Measurements from ENCODE around the gene LAMC3. TPM values are rescaled to one million over a fixed set of nuclear protein-coding genes. Genes with fewer than 3 reads are reported as not detected.

The LAMC3 gene
- total and polyA plus RNA-seq, 2 experiments from 2014 or later, result 29.5 to 43.4 TPM

- Histone ChIP-seq H4K20me1 (ENCODE audit: insufficient read depth, poor library complexity, severe bottlenecking) (no peaks in the 10 kb centered on the region), H3K4me3 (no peak overlapping the region), H3K36me3 (replicated peaks; ENCODE audit: insufficient read depth, low read depth) (no peaks in the 10 kb centered on the region), H2AFZ (no peak overlapping the region), H3K79me2 (no peaks in the 10 kb centered on the region), H3K9me3 (ENCODE audit: low read depth) (no peaks in the 10 kb centered on the region), H3K27ac (no peak overlapping the region), H3K4me2 (no peak overlapping the region), H3K9me2 (replicated peaks; ENCODE audit: insufficient read depth) (no peaks in the 10 kb centered on the region), H3K27me3 (peaks cover 10% of the 10 kb centered on the region), H3K4me1 (ENCODE audit: insufficient read depth) (peaks cover 5% of the 10 kb centered on the region)
- TF ChIP-seq EZH2 (IDR thresholded peaks at IDR 0.05; ENCODE audit: borderline replicate concordance), result no peak
- no peak for TF ChIP-seq CTCF (IDR thresholded peaks at IDR 0.05; ENCODE audit: poor library complexity)
- TF ChIP-seq EZH2phosphoT487 (IDR thresholded peaks at IDR 0.05; ENCODE audit: low read depth, severe bottlenecking, unreplicated experiment), result no peak
- DNase-seq (ENCODE audit: low spot score), result peak; percentile 44
- 60% methylated on average over 15 of the region's 15 CpGs for WGBS (ENCODE audit: low lambda C conversion rate, missing lambda C conversion rate)
These were observed 13.6 kb upstream of the LAMC3 start for GRCh38 chr9:130995086-130996011.

- Histone ChIP-seq H3K79me2 (no peaks in the 10 kb centered on the region), H3K4me2 (no peak overlapping the region), H2AFZ (no peak overlapping the region), H3K4me1 (ENCODE audit: insufficient read depth) (peaks cover 5% of the 10 kb centered on the region), H3K27me3 (peaks cover 10% of the 10 kb centered on the region), H3K9me3 (ENCODE audit: low read depth) (no peaks in the 10 kb centered on the region), H3K27ac (no peak overlapping the region), H3K9me2 (replicated peaks; ENCODE audit: insufficient read depth) (no peaks in the 10 kb centered on the region), H3K4me3 (no peak overlapping the region), H4K20me1 (ENCODE audit: insufficient read depth, poor library complexity, severe bottlenecking) (no peaks in the 10 kb centered on the region), H3K36me3 (replicated peaks; ENCODE audit: insufficient read depth, low read depth) (no peaks in the 10 kb centered on the region)
- DNase-seq (ENCODE audit: low spot score), result no peak
- TF ChIP-seq CTCF (IDR thresholded peaks at IDR 0.05; ENCODE audit: poor library complexity) (no peak), EZH2 (IDR thresholded peaks at IDR 0.05; ENCODE audit: borderline replicate concordance) (no peak), EZH2phosphoT487 (IDR thresholded peaks at IDR 0.05; ENCODE audit: low read depth, severe bottlenecking, unreplicated experiment) (no peak)
- WGBS (ENCODE audit: low lambda C conversion rate, missing lambda C conversion rate), result 96% methylated on average over 4 of the region's 8 CpGs
These were observed 12.8 kb upstream of the LAMC3 start for GRCh38 chr9:130996205-130996604.

GRCh38 chr9:130996676-130997394 is 12.1 kb upstream of the LAMC3 start:
- TF ChIP-seq EZH2 (IDR thresholded peaks at IDR 0.05; ENCODE audit: borderline replicate concordance) (no peak), EZH2phosphoT487 (IDR thresholded peaks at IDR 0.05; ENCODE audit: low read depth, severe bottlenecking, unreplicated experiment) (no peak), CTCF (IDR thresholded peaks at IDR 0.05; ENCODE audit: poor library complexity) (no peak)
- H3K4me1 ChIP-seq (ENCODE audit: insufficient read depth), result no peaks in the 10 kb centered on the region
- no peak for DNase-seq (ENCODE audit: low spot score)
- no peak overlapping the region for H3K4me2 ChIP-seq
- H4K20me1 ChIP-seq (ENCODE audit: insufficient read depth, poor library complexity, severe bottlenecking), result no peaks in the 10 kb centered on the region
- no peaks in the 10 kb centered on the region for H3K79me2 ChIP-seq
- no peak overlapping the region for H2AFZ ChIP-seq
- H3K9me2 ChIP-seq (replicated peaks; ENCODE audit: insufficient read depth), result no peaks in the 10 kb centered on the region
- no peaks in the 10 kb centered on the region for H3K9me3 ChIP-seq (ENCODE audit: low read depth)
- WGBS (ENCODE audit: low lambda C conversion rate, missing lambda C conversion rate), result 80% methylated on average over 13 of the region's 14 CpGs
- H3K27ac ChIP-seq, result no peak overlapping the region
- H3K4me3 ChIP-seq, result no peak overlapping the region
- peaks cover 10% of the 10 kb centered on the region for H3K27me3 ChIP-seq
- no peaks in the 10 kb centered on the region for H3K36me3 ChIP-seq (replicated peaks; ENCODE audit: insufficient read depth, low read depth)
